CD14-positive monocyte (primary cell): Measurements from ENCODE around the gene GEN1. TPM values are rescaled to one million over a fixed set of nuclear protein-coding genes. Genes with fewer than 3 reads are reported as not detected.

Experiments used
- DNase-seq, 3 donors: peaks; one replicate each; pipeline ENCODE4 v3.0.0-alpha.2; 2011 to 2022
- H2AFZ ChIP-seq: 2 replicates; pipeline ENCODE4 v1.6.0; 2012; ENCODE audit warnings: mild to moderate bottlenecking, low read depth, low read length, inconsistent platforms; ENCODE audit not compliant: insufficient read depth, poor library complexity, severe bottlenecking
- H3K27ac ChIP-seq, 2 donors: 1 replicate in 1 of 2; 2 replicates in 1 of 2; pipeline ENCODE4 v1.5.1; 2012 to 2013; ENCODE audit warnings: low read length in 2 of 2, control low read depth in 1 of 2, inconsistent platforms in 1 of 2, low read depth in 1 of 2, mild to moderate bottlenecking in 1 of 2
- H3K27me3 ChIP-seq, 2 donors: one replicate each; pipeline versions ENCODE4 v1.6.0 to v1.6.1; 2011 to 2013; ENCODE audit warnings: low read length in 2 of 2; ENCODE audit not compliant: control insufficient read depth in 2 of 2, insufficient read depth in 2 of 2
- H3K36me3 ChIP-seq, 2 donors: replicated peaks in 1 of 2; 1 replicate in 1 of 2; 2 replicates in 1 of 2; pipeline versions ENCODE4 v1.5.1 to v1.6.1; 2012 to 2013; ENCODE audit warnings: low read length in 2 of 2, control low read depth in 1 of 2, inconsistent platforms in 1 of 2, mild to moderate bottlenecking in 1 of 2; ENCODE audit not compliant: insufficient read depth in 2 of 2, control insufficient read depth in 1 of 2
- H3K4me1 ChIP-seq, 2 donors: 1 replicate in 1 of 2; 2 replicates in 1 of 2; pipeline versions ENCODE4 v1.5.1 to v1.6.1; 2012 to 2013; ENCODE audit warnings: low read length in 2 of 2, control low read depth in 1 of 2, inconsistent platforms in 1 of 2, mild to moderate bottlenecking in 1 of 2, moderate library complexity in 1 of 2; ENCODE audit not compliant: insufficient read depth in 2 of 2, control insufficient read depth in 1 of 2
- H3K4me2 ChIP-seq: replicated peaks from 2 replicates; pipeline ENCODE3; 2012; ENCODE audit warnings: low read length, moderate library complexity, mild to moderate bottlenecking; ENCODE audit not compliant: poor library complexity, severe bottlenecking; ENCODE audit errors: extremely low read depth
- H3K4me3 ChIP-seq, 3 experiments: fragments of 200-600 bp in 1 of 3; sonication (generic) in 1 of 3; replicated peaks in 1 of 3; 1 replicate in 2 of 3; 2 replicates in 1 of 3; pipeline ENCODE4 v1.5.1; 2011 to 2013; ENCODE audit warnings: low read length in 3 of 3, mild to moderate bottlenecking in 3 of 3, control low read depth in 2 of 3, low read depth in 2 of 3, inconsistent platforms in 1 of 3, moderate library complexity in 1 of 3
- H3K79me2 ChIP-seq: 2 replicates; pipeline ENCODE4 v1.6.0; 2012; ENCODE audit warnings: mild to moderate bottlenecking, control low read depth, inconsistent platforms, low read length, moderate library complexity; ENCODE audit not compliant: insufficient read depth
- H3K9ac ChIP-seq: 2 replicates; pipeline ENCODE4 v1.6.0; 2017; ENCODE audit warnings: low read length, mild to moderate bottlenecking; ENCODE audit not compliant: insufficient read depth, poor library complexity, severe bottlenecking
- H3K9me3 ChIP-seq, 2 donors: replicated peaks in 1 of 2; 1 replicate in 1 of 2; 2 replicates in 1 of 2; pipeline versions ENCODE4 v1.5.1 to v1.6.1; 2012 to 2013; ENCODE audit warnings: low read length in 2 of 2, control low read depth in 1 of 2; ENCODE audit not compliant: control insufficient read depth in 1 of 2, insufficient read depth in 1 of 2
- H4K20me1 ChIP-seq: 2 replicates; pipeline ENCODE4 v1.6.0; 2012; ENCODE audit warnings: mild to moderate bottlenecking, low read length, control low read depth, moderate library complexity; ENCODE audit not compliant: insufficient read depth
- H3K27ac Mint-ChIP-seq, 7 donors: one replicate each; pipeline ENCODE4 v1.8.0; 2020; ENCODE audit warnings: mild to moderate bottlenecking in 7 of 7, mixed read lengths in 7 of 7, moderate library complexity in 6 of 7, inconsistent platforms in 2 of 7
- H3K27me3 Mint-ChIP-seq, 3 donors: one replicate each; pipeline ENCODE4 v1.8.0; 2021 to 2022; ENCODE audit warnings: low read depth in 3 of 3, mild to moderate bottlenecking in 3 of 3, mixed read lengths in 3 of 3, moderate library complexity in 3 of 3, inconsistent platforms in 1 of 3
- H3K36me3 Mint-ChIP-seq, 2 donors: one replicate each; pipeline ENCODE4 v1.8.0; 2020; ENCODE audit warnings: mixed read lengths in 2 of 2, inconsistent platforms in 1 of 2, mild to moderate bottlenecking in 1 of 2
- H3K4me1 Mint-ChIP-seq: one replicate; pipeline ENCODE4 v1.8.0; 2020; ENCODE audit warnings: mild to moderate bottlenecking, mixed read lengths
- H3K4me3 Mint-ChIP-seq, 2 donors: one replicate each; pipeline ENCODE4 v1.8.0; 2020; ENCODE audit warnings: mild to moderate bottlenecking in 2 of 2, mixed read lengths in 2 of 2, moderate library complexity in 1 of 2
- H3K9me3 Mint-ChIP-seq, 7 donors: one replicate each; pipeline ENCODE4 v1.8.0; 2020 to 2022; ENCODE audit warnings: mixed read lengths in 7 of 7, mild to moderate bottlenecking in 6 of 7, moderate library complexity in 6 of 7, inconsistent platforms in 2 of 7
- WGBS: methylation state at CpG from one replicate; pipeline ENCODE4 v1.1.5; 2013; ENCODE audit warnings: missing lambda C conversion rate; ENCODE audit not compliant: insufficient coverage; 5-methylcytosine and 5-hydroxymethylcytosine counted together
- intact Hi-C, 2 donors: fragments of 100-400 bp; cut with micrococcal nuclease; formaldehyde crosslinking; loops; one replicate each; pipeline versions ENCODE4 v1.15.0 to v1.15.1; 2023
- polyA plus RNA-seq, 3 donors: library from polyadenylated mRNA; depleted of rRNA in 1 of 3; unstranded in 2 of 3; stranded (reverse) in 1 of 3; fragments of 300-500 nt in 2 of 3; fragments of >200 nt in 1 of 3; fragmentation: Illumina TruSeq in 2 of 3; gene quantifications; 1 replicate in 2 of 3; 2 replicates in 1 of 3; pipeline ENCODE4 v1.2.3, GENCODE V29; 2012 to 2021
- TF ChIP-seq, protein P1 (sequence below): fragments of 200-600 bp; IDR thresholded peaks from one replicate; pipeline ENCODE4 v1.8.0; 2022; ENCODE audit warnings: antibody characterized with exemption, mild to moderate bottlenecking

The GEN1 gene
- polyA plus RNA-seq, 3 donors: 0.79 to 3.6 (median 0.96) TPM

DNA sequence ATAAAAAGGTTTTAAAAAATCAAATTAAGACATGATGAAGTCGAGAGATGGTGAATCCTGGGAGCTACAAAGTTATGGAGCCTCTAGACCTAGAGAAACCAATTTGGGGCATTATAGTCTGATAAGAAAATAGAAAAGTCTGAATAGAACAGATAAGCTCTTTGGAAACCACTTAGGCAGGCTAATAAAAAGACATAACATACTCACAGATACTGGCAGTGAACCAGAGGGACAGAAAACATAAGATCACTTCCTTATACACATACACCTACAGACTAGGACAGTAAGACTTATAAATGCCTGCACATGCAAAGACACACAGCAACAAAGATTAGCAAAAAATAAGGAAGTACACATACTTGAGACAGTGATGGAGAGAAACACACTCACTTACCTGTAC is 20.3 kb upstream of the GEN1 start:
- WGBS: no CpG with 5 or more reads among the region's 1 CpG
- Histone ChIP-seq H3K4me2 (no peak overlapping the region), H4K20me1 (no peaks in the 10 kb centered on the region), H2AFZ (no peak overlapping the region), H3K36me3 (peaks cover 61 to 98% of the 10 kb centered on the region in 2 donors), H3K79me2 (no peaks in the 10 kb centered on the region), H3K27ac (no peak overlapping the region), H3K27me3 (no peaks in the 10 kb centered on the region), H3K9me3 (no peaks in the 10 kb centered on the region), H3K4me3 (no peak overlapping the region), H3K9ac (no peak overlapping the region), H3K4me1 (no peaks in the 10 kb centered on the region)
- no peak overlapping the region for H3K27ac Mint-ChIP-seq
- H3K9me3 Mint-ChIP-seq: no peaks in the 10 kb centered on the region
- TF ChIP-seq, protein P1, sequence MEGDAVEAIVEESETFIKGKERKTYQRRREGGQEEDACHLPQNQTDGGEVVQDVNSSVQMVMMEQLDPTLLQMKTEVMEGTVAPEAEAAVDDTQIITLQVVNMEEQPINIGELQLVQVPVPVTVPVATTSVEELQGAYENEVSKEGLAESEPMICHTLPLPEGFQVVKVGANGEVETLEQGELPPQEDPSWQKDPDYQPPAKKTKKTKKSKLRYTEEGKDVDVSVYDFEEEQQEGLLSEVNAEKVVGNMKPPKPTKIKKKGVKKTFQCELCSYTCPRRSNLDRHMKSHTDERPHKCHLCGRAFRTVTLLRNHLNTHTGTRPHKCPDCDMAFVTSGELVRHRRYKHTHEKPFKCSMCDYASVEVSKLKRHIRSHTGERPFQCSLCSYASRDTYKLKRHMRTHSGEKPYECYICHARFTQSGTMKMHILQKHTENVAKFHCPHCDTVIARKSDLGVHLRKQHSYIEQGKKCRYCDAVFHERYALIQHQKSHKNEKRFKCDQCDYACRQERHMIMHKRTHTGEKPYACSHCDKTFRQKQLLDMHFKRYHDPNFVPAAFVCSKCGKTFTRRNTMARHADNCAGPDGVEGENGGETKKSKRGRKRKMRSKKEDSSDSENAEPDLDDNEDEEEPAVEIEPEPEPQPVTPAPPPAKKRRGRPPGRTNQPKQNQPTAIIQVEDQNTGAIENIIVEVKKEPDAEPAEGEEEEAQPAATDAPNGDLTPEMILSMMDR: no peak
- peaks cover 58 to 76% of the 10 kb centered on the region in 2 donors for H3K36me3 Mint-ChIP-seq
- H3K4me3 Mint-ChIP-seq: no peak overlapping the region
- DNase-seq: no peak
- H3K27me3 Mint-ChIP-seq: no peaks in the 10 kb centered on the region
- intact Hi-C loops: no loop called here
- H3K4me1 Mint-ChIP-seq: no peaks in the 10 kb centered on the region

DNA sequence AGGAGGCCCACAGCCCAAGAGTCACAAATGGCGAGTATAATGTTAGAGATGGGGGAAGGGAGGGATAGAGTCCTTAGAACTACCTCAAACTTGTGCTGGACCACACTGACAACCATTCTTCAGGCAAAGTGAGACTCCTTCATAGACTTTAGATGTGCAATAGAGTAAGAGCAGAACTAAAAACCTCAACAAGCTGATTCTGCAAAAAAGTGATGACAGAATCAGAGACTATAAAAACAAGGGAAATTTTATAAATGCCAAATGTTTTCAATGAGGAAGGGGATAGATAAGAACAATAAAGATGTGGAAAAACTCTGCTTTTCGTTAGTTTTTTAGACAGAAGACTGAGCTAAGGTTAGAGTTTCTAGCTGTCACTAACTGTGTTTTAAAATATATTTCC is 18.1 kb upstream of the GEN1 start:
- DNase-seq: no peak
- Histone ChIP-seq H3K27me3 (no peaks in the 10 kb centered on the region), H3K27ac (no peak overlapping the region), H3K4me1 (no peaks in the 10 kb centered on the region), H3K9ac (no peak overlapping the region), H4K20me1 (no peaks in the 10 kb centered on the region), H3K4me3 (no peak overlapping the region), H3K79me2 (no peaks in the 10 kb centered on the region), H3K9me3 (no peaks in the 10 kb centered on the region), H2AFZ (no peak overlapping the region), H3K36me3 (peaks cover 67 to 96% of the 10 kb centered on the region in 2 donors), H3K4me2 (no peak overlapping the region)
- H3K9me3 Mint-ChIP-seq: no peaks in the 10 kb centered on the region
- TF ChIP-seq, protein P1: no peak
- no CpG with 5 or more reads among the region's 2 CpGs for WGBS
- H3K36me3 Mint-ChIP-seq: peaks cover 60 to 84% of the 10 kb centered on the region in 2 donors
- H3K4me3 Mint-ChIP-seq: no peak overlapping the region
- H3K4me1 Mint-ChIP-seq: no peaks in the 10 kb centered on the region
- H3K27me3 Mint-ChIP-seq: no peaks in the 10 kb centered on the region
- intact Hi-C loops: no loop called here
- H3K27ac Mint-ChIP-seq: no peak overlapping the region
